PC-3 (cell line): ENCODE data around the gene REP15.

ENCODE experiments used
- CTCF ChIP-seq: fragments of 300-600 bp; sonication (generic); conservative IDR thresholded peaks from 2 replicates; pipeline ENCODE4 v1.5.1; 2017; ENCODE audit warnings: antibody characterized with exemption, low read depth, mild to moderate bottlenecking, low read length
- EZH2 ChIP-seq: fragments of 300-600 bp; sonication (generic); IDR thresholded peaks from one replicate; pipeline ENCODE4 v1.6.1; 2017; ENCODE audit warnings: antibody characterized with exemption, mild to moderate bottlenecking, low read length; ENCODE audit not compliant: unreplicated experiment

GRCh38 chr12:27652174-27652763, 44.0 kb upstream of the REP15 start:
- TF ChIP-seq CTCF (peak; percentile 99), EZH2 (no peak)
